Rectal smooth muscle tissue (tissue), 1 donor: ENCODE results near the gene SRCIN1.

Source experiments
- H3K27ac ChIP-seq: one replicate; pipeline ENCODE4 v1.7.0; 2013; ENCODE audit warnings: low read depth, low read length, inconsistent platforms
- H3K27me3 ChIP-seq: one replicate; pipeline ENCODE4 v1.7.0; 2013; ENCODE audit warnings: low read length; ENCODE audit not compliant: control insufficient read depth, insufficient read depth
- H3K36me3 ChIP-seq: one replicate; pipeline ENCODE4 v1.7.0; 2013; ENCODE audit warnings: low read length; ENCODE audit not compliant: control insufficient read depth, insufficient read depth
- H3K4me1 ChIP-seq: one replicate; pipeline ENCODE4 v1.7.0; 2013; ENCODE audit warnings: low read length; ENCODE audit not compliant: control insufficient read depth, insufficient read depth
- H3K4me3 ChIP-seq: one replicate; pipeline ENCODE4 v1.7.0; 2013; ENCODE audit warnings: low read length
- H3K9ac ChIP-seq: one replicate; pipeline ENCODE4 v1.7.0; 2013; ENCODE audit warnings: low read length

Gene SRCIN1

DNA sequence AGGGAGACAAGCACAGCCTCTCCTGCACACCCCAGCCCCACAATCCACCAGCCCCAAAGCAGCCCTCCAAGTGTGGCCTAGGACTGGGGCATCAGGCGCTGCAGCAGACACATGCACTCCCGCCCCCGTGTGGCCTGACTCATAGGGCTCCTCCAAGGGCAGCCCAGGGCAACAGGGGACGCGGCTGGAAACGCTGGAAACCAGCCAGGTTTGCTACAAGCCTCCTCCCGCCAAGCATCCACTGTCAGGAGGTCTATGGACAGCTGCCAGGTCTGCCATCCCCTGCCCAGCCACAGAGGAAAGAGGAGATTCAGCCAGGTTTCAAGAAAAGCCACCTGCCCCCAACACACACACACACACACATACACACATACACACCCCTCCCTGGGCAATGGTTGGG is 25.8 kb downstream of the SRCIN1 start:
- Histone ChIP-seq H3K9ac (no peak overlapping the region), H3K27me3 (peaks cover 34% of the 10 kb centered on the region), H3K4me3 (no peak overlapping the region)

DNA sequence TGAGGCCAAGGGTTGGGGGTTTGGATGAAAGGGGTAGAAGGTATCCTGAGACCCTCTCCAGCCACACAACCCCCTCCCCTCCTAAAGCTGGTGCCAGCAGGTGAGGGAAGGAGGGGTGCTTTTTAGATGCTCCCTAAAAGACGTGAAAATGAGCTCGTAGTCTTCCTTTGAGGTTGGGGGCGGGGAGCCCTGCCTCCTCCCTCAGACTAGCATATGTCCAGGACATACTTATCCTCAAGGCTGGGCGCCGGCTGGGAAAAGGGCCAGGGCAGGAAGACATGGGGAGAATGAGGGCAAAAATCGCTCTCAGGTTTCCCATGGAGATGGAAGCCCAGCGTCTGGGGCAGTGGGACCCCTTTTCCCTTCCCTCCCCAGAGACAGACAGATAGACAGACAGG is 26.7 kb downstream of the SRCIN1 start:
- no peak overlapping the region for H3K27ac ChIP-seq
- H3K36me3 ChIP-seq, result no peaks in the 10 kb centered on the region
- no peak overlapping the region for H3K4me3 ChIP-seq
- H3K4me1 ChIP-seq, result no peaks in the 10 kb centered on the region
- no peak overlapping the region for H3K9ac ChIP-seq
- peaks cover 34% of the 10 kb centered on the region for H3K27me3 ChIP-seq

More for the DNA sequence above, 25.8 kb downstream of the SRCIN1 start:
- no peaks in the 10 kb centered on the region for H3K4me1 ChIP-seq
- H3K27ac ChIP-seq, result no peak overlapping the region
- H3K36me3 ChIP-seq, result no peaks in the 10 kb centered on the region

DNA sequence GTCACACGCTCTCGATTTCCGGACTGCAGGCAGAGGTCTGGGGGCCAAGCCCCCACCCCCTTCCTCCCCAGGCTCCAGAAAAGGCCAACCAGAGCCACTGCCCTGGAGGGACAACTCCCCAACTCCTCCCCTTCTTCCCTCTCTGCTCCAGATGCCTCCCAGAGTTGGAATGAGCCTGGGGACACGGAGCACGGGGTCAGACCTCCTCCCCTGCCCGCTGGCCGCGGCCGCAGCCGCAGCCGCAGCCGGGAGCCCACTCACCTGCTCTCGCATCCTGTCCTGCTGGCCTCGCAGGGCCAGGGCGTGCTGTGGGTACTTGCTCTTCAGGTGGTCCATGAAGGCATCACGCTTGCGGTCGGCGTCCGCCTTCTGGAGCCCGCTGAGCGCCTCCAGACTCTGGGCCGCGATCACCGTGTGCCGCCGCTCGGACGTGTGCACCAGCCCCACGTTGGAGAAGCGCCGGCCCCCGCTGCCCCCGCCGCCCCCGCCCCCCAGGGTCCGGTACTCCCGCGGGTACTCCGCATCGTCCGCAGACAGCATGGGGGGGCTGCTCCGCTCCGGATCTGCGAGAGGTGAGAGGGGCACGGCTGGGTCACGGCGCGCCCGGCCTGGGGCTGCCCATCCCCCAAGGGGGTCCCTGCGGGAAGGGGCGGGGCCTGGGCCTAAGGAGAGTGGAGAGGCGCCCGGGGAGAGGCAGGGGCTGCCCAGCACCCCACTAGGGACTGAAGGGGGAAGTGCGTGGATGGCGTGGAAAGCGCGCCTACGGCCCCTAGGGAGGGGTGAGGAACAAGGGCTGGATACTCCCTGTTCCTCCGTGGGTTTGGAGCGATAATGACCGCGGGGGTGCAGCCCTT is 27.3 kb downstream of the SRCIN1 start:
- Histone ChIP-seq H3K4me3 (no peak overlapping the region), H3K27ac (no peak overlapping the region), H3K9ac (no peak overlapping the region), H3K36me3 (no peaks in the 10 kb centered on the region), H3K4me1 (no peaks in the 10 kb centered on the region), H3K27me3 (peaks cover 36% of the 10 kb centered on the region)

DNA sequence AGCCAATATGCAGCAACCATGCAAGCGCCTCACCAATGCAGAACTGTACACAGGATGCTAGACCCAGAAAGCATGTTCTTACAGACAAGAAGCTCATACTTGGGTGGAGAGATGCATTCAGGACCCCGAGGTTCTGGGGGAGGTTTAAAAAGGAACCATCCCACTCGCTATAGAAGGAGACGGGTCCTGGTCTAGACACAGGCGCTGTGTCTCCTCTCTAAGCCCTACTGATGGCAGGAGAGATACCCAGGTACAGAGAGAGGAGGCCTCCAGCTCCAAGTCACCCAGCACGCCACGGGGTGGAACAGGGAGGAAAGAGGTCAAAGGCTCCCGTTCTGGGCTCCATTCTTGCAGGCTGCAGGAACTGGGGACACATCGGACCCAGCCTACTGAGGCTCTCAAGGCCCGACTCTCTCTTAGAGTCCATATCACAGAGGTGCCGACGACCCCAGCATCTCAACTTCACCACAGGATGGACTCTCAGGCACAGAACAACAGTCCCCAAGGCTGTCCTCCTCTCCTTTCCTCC is 28.0 kb downstream of the SRCIN1 start:
- Histone ChIP-seq H3K4me1 (no peaks in the 10 kb centered on the region), H3K4me3 (no peak overlapping the region), H3K36me3 (no peaks in the 10 kb centered on the region), H3K27ac (no peak overlapping the region), H3K9ac (no peak overlapping the region), H3K27me3 (peaks cover 43% of the 10 kb centered on the region)

DNA sequence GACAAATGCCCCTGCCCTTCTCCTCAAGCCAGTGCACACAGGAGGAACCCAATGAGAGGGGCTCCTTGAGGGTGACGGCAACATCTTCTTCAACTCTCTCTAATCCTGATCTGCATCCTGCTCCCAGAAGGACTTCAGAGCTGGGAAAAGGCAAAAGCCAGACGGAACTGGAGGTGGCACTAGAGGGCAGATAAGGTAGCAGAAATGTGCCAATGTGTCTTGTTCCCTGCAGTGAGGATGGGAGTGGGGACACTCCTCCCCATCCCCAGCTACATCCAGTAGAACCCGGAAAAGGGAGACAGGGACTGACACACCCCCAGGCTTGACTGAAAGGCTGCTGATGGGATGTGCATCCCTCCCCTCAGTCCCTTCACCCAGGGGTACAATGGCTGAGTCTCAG is 28.5 kb downstream of the SRCIN1 start:
- no peak overlapping the region for H3K27ac ChIP-seq
- H3K36me3 ChIP-seq, result no peaks in the 10 kb centered on the region
- no peaks in the 10 kb centered on the region for H3K4me1 ChIP-seq
- H3K4me3 ChIP-seq, result no peak overlapping the region
- peaks cover 43% of the 10 kb centered on the region for H3K27me3 ChIP-seq
- no peak overlapping the region for H3K9ac ChIP-seq

DNA sequence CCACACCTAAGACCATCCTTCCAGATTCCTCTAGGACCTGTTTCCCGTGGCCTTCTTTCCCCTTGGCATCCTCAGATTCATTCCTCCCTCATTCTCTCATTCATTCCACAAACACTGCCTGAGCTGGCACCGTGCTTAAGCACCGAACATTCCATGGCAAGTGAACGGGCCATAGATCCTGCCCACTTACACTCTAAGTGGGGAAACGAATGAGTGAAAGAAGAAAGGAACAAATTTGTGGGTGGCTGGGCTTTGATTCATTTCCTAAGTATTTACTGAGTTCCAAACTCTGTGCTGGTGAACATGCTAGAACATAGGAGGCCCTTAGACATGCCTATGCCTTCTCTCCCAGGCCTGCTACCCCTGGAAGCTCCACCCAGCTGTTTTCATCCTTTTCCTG is 30.0 kb downstream of the SRCIN1 start:
- Histone ChIP-seq H3K27me3 (peaks cover 53% of the 10 kb centered on the region), H3K36me3 (no peaks in the 10 kb centered on the region), H3K27ac (no peak overlapping the region), H3K9ac (no peak overlapping the region), H3K4me3 (no peak overlapping the region), H3K4me1 (no peaks in the 10 kb centered on the region)

DNA sequence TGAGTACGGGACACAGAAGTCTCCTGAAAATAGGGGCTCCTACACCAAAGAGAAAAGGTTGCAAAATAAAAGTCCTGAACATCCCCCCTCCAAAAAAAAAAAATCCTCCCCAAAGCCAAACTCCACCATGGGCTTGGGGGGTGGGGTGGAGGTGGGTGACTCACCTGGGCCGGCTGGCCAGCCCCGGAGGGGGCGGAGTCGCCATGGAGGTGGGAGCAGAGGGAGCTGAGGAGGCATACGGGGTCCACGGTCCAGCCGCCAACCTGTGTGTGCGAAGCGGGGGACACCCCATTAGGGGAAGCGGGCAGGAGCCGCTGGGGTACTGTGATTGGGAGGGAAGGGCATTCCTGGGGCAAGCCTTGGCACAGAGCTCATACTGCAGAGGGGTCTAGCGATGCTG is 31.0 kb downstream of the SRCIN1 start:
- no peak overlapping the region for H3K27ac ChIP-seq
- no peak overlapping the region for H3K9ac ChIP-seq
- no peak overlapping the region for H3K4me3 ChIP-seq
- H3K27me3 ChIP-seq, result peaks cover 50% of the 10 kb centered on the region
- H3K4me1 ChIP-seq, result no peaks in the 10 kb centered on the region
- H3K36me3 ChIP-seq, result no peaks in the 10 kb centered on the region

DNA sequence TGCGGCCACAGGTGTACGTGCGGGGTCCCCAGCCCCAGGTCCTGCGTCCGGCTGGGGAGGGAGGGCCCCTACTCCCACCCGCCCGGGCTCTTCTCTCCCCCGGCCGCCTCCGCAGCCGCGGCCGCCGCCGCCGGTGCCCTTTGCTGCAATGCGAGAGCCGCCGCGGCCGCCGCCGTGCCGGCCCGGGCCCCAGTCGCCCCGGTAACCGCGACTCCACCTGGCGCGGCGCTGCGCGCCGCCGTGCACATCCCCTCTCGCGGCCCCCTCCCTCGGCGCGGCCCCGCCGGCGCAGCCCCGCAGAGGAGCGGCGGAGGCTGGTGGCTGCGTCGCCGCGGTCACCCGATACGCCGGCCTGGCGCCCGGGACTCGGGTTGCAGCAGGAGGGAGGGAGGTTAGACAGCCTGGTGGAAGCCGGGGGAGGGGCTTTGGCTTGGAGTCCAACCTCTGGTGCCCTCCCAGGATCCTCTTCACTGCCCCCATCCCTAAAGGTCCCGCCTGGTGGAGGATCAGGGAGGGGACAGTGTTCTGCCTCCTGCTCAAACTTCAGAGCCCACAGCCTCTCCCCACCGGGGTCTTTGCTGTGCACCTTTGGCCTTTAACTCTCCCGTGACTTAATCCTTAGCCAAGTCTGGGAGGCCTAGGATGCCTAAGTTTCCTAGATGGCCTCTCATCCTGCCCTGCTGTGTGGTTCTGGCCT is 32.9 kb downstream of the SRCIN1 start:
- Histone ChIP-seq H3K27me3 (peaks cover 33% of the 10 kb centered on the region), H3K4me1 (no peaks in the 10 kb centered on the region), H3K4me3 (peak overlapping the region; percentile 26), H3K36me3 (no peaks in the 10 kb centered on the region), H3K27ac (no peak overlapping the region), H3K9ac (no peak overlapping the region)

DNA sequence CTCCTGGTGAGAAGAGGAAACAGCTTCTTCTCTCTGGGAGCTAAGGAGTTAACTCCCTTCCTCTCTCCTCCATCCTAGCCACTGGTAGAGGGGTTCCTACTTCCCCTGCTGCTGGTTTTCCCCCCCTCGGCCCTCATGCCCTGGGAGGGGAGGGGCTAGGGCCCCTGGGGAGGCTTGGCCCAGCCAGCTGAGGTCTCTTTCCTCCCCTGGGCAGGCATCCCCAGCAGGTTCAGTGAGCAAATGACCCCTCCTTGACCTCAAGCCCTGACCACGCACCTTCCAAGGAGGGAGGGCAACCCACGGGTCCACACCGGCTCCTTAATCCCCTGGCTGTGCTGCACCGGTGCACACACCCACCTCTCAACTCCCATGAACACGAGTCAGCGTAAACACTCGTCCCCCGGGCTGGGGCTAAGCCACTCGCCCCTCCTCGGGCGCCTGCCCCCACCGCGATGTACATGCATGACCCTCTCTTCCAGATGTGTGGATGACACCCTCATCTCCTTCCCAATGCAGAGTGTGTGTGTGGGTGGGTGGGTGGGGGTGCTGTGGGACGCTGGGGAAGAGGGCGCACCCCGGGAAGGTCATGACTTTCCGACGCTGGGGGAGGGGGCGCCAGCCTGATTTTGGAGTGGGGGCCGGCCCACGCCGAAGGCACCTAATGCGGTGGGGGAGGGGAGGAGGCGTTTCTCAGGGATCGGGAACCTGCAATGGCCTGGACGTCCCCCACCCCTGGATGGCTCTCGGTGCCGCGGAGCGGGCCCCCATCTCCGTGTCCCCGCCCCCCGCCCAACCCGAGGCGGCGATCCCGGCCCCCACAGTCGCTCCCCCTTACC is 33.7 kb downstream of the SRCIN1 start:
- H3K4me1 ChIP-seq, result no peaks in the 10 kb centered on the region
- H3K36me3 ChIP-seq, result no peaks in the 10 kb centered on the region
- no peak overlapping the region for H3K4me3 ChIP-seq
- no peak overlapping the region for H3K9ac ChIP-seq
- no peak overlapping the region for H3K27ac ChIP-seq
- peaks cover 31% of the 10 kb centered on the region for H3K27me3 ChIP-seq

DNA sequence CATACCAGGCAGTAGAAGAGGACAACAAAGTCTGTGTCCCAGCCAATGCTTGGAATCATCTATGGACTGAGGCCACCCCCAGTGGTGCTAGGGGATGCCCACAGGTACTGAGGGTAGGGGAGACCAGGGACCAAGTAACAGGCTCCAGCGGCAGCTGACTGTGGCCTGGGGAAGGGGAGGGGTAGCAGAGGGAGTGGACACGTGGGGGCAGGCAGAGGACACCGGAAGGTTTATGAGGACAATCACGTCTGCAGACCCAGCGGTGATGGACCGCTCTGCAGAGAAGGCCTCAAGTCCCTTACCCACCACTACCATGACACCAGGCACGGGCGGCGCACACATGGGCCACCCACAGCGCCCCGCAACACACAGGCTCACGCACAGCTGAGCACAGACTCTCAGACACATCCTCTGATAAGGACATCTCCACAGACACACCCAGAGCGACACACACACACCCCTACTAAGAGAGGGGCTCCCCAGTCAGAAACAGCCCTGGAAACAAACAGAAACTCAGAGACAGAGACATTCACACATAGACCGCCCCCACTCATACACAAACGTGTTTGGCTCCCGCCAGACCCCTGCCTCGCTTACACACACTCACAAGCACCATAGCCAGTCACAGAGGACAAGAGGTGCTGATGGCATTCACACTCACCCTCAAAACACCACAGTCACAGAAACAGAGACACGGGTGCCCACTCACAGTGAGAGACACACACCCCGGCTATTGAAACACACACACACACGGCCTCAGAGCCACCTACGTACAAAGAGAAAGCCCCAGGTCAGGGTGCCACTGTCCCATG is 35.8 kb downstream of the SRCIN1 start:
- Histone ChIP-seq H3K4me3 (no peak overlapping the region), H3K27me3 (peaks cover 34% of the 10 kb centered on the region), H3K36me3 (no peaks in the 10 kb centered on the region), H3K4me1 (no peaks in the 10 kb centered on the region), H3K9ac (no peak overlapping the region), H3K27ac (no peak overlapping the region)

DNA sequence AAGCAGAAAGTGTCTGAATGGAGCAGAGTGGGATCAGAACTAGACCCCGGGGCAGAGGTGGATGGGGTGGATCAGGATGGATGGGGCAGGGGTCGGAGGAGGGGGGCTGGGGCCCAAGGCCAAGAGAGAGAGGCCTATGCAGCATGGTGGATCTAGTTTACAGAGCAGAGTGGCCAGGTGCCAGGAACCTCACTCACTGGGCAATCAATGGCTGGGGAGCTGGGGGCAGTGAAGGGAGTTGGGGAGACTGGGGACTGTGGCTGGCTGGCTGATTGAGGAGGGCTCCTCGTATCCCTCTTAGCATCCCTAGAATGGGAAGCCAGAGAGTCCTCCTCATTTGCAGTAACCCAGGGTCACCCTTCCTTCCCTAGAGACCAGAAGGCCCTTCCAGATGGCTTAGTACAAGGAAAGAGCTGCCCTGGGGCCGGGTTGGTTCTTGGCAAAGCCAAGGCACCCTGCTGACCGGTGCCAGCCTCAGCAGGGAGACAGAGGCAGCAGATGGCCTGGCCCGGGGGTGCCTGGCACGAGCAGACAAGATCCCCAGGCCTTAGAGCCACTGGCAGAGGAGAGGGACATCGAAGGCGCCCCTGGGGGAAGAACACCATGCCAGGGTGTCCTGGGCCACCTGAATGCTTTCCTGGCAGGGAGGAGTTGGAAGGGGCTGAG is 36.8 kb downstream of the SRCIN1 start:
- H3K4me3 ChIP-seq, result no peak overlapping the region
- peaks cover 34% of the 10 kb centered on the region for H3K27me3 ChIP-seq
- no peak overlapping the region for H3K27ac ChIP-seq
- no peaks in the 10 kb centered on the region for H3K4me1 ChIP-seq
- H3K36me3 ChIP-seq, result no peaks in the 10 kb centered on the region
- no peak overlapping the region for H3K9ac ChIP-seq
